Astrocyte (in vitro differentiated cells and primary cell): ENCODE measurements around the gene NDUFA5. TPM values are rescaled to one million over a fixed set of nuclear protein-coding genes. Genes with fewer than 3 reads are reported as not detected.

Experiments
- DNase-seq: peaks from one replicate; pipeline ENCODE4 v3.0.0-alpha.2; 2010; ENCODE audit warnings: low read depth
- FAIRE-seq: peaks from 2 replicates; lab custom pipeline; 2011; peaks lifted over from hg19 to GRCh38; lab: Jason Lieb, UNC
- H2AFZ ChIP-seq: 2 replicates; pipeline ENCODE4 v1.6.0; 2012; ENCODE audit warnings: low read depth, low read length, inconsistent platforms
- H3K27ac ChIP-seq: 2 replicates; pipeline ENCODE4 v1.5.1; 2011; ENCODE audit warnings: low read depth, low read length, inconsistent platforms
- H3K27me3 ChIP-seq: 2 replicates; pipeline ENCODE4 v1.6.0; 2011; ENCODE audit warnings: low read length, inconsistent platforms; ENCODE audit not compliant: insufficient read depth
- H3K36me3 ChIP-seq: 2 replicates; pipeline ENCODE4 v1.5.1; 2011; ENCODE audit warnings: low read length, inconsistent platforms; ENCODE audit not compliant: insufficient read depth
- H3K4me1 ChIP-seq: 2 replicates; pipeline ENCODE4 v1.5.1; 2011; ENCODE audit warnings: low read length, inconsistent platforms; ENCODE audit not compliant: insufficient read depth
- H3K4me2 ChIP-seq: 2 replicates; pipeline ENCODE4 v1.6.0; 2012; ENCODE audit warnings: low read length, inconsistent platforms
- H3K4me3 ChIP-seq: 2 replicates; pipeline ENCODE4 v1.5.1; 2011; ENCODE audit warnings: low read depth, mild to moderate bottlenecking, low read length, inconsistent platforms; ENCODE audit not compliant: insufficient read depth
- H3K79me2 ChIP-seq: 2 replicates; pipeline ENCODE4 v1.6.0; 2012; ENCODE audit warnings: mild to moderate bottlenecking, low read length, inconsistent platforms; ENCODE audit not compliant: insufficient read depth
- H3K9ac ChIP-seq: 2 replicates; pipeline ENCODE4 v1.6.0; 2012; ENCODE audit warnings: mild to moderate bottlenecking, low read length, inconsistent platforms
- H3K9me3 ChIP-seq: 2 replicates; pipeline ENCODE4 v1.5.1; 2012; ENCODE audit warnings: low read depth, mild to moderate bottlenecking, low read length, inconsistent platforms; ENCODE audit not compliant: insufficient read depth
- H4K20me1 ChIP-seq: 2 replicates; pipeline ENCODE4 v1.6.0; 2012; ENCODE audit warnings: low read length, inconsistent platforms; ENCODE audit not compliant: insufficient read depth
- H3K27ac Mint-ChIP-seq: one replicate; pipeline ENCODE4 v1.8.0; 2021; ENCODE audit warnings: mild to moderate bottlenecking, mixed read lengths; ENCODE audit not compliant: unreplicated experiment
- H3K27me3 Mint-ChIP-seq: one replicate; pipeline ENCODE4 v1.8.0; 2021; ENCODE audit warnings: low read depth, mixed read lengths; ENCODE audit not compliant: unreplicated experiment
- H3K36me3 Mint-ChIP-seq: one replicate; pipeline ENCODE4 v1.8.0; 2021; ENCODE audit warnings: low read depth, mixed read lengths; ENCODE audit not compliant: unreplicated experiment
- H3K4me1 Mint-ChIP-seq: one replicate; pipeline ENCODE4 v1.8.0; 2021; ENCODE audit warnings: low read depth, mixed read lengths; ENCODE audit not compliant: unreplicated experiment
- H3K4me3 Mint-ChIP-seq: one replicate; pipeline ENCODE4 v1.8.0; 2021; ENCODE audit warnings: mild to moderate bottlenecking, moderate library complexity, mixed read lengths; ENCODE audit not compliant: unreplicated experiment
- H3K9me3 Mint-ChIP-seq: one replicate; pipeline ENCODE4 v1.8.0; 2021; ENCODE audit warnings: mild to moderate bottlenecking, mixed read lengths; ENCODE audit not compliant: unreplicated experiment
- CTCF ChIP-seq: IDR thresholded peaks from 2 replicates; pipeline ENCODE4 v1.5.1; 2011; ENCODE audit warnings: low read depth, mild to moderate bottlenecking, inconsistent platforms, low read length, moderate library complexity; ENCODE audit not compliant: insufficient read depth
- EZH2 ChIP-seq: IDR thresholded peaks from 2 replicates; pipeline ENCODE4 v1.6.1; 2012; ENCODE audit warnings: mild to moderate bottlenecking, low read length, inconsistent platforms; ENCODE audit not compliant: insufficient read depth
- total RNA-seq: library from RNA; stranded (reverse); gene quantifications from 2 replicates; pipeline ENCODE4 v1.2.1, GENCODE V29; 2021

NDUFA5 gene
- total RNA-seq, 1 donor from 2014 or later = 48.9 TPM

- no peaks in the 10 kb centered on the region for H3K4me1 Mint-ChIP-seq
- H3K27me3 Mint-ChIP-seq = no peaks in the 10 kb centered on the region
- Histone ChIP-seq H3K27ac (no peak overlapping the region), H3K36me3 (no peaks in the 10 kb centered on the region), H3K4me1 (no peaks in the 10 kb centered on the region), H3K4me3 (no peak overlapping the region), H3K4me2 (no peak overlapping the region), H2AFZ (no peak overlapping the region), H3K9ac (no peak overlapping the region), H4K20me1 (no peaks in the 10 kb centered on the region), H3K79me2 (no peaks in the 10 kb centered on the region), H3K9me3 (no peaks in the 10 kb centered on the region), H3K27me3 (no peaks in the 10 kb centered on the region)
- DNase-seq (no peak), FAIRE-seq (no peak)
- H3K9me3 Mint-ChIP-seq = no peaks in the 10 kb centered on the region
- TF ChIP-seq CTCF = no peak
- TF ChIP-seq EZH2 = no peak
- H3K4me3 Mint-ChIP-seq = no peak overlapping the region
- no peaks in the 10 kb centered on the region for H3K36me3 Mint-ChIP-seq
- no peak overlapping the region for H3K27ac Mint-ChIP-seq
Observed at GRCh38 chr7:123498031-123498430, 59.6 kb downstream of the NDUFA5 start.

GRCh38 chr7:123494193-123494796, 63.3 kb downstream of the NDUFA5 start:
- Mint-ChIP-seq H3K36me3 (no peaks in the 10 kb centered on the region), H3K27ac (no peak overlapping the region), H3K4me3 (no peak overlapping the region), H3K4me1 (no peaks in the 10 kb centered on the region), H3K9me3 (no peaks in the 10 kb centered on the region), H3K27me3 (no peaks in the 10 kb centered on the region)
- H3K4me2 ChIP-seq = no peak overlapping the region
- H3K27ac ChIP-seq = no peak overlapping the region
- H3K9me3 ChIP-seq = no peaks in the 10 kb centered on the region
- H3K36me3 ChIP-seq = no peaks in the 10 kb centered on the region
- H3K79me2 ChIP-seq = no peaks in the 10 kb centered on the region
- TF ChIP-seq CTCF = peak; percentile 52
- TF ChIP-seq EZH2 = no peak
- H3K4me3 ChIP-seq = no peak overlapping the region
- H3K9ac ChIP-seq = no peak overlapping the region
- H2AFZ ChIP-seq = no peak overlapping the region
- H3K4me1 ChIP-seq = no peaks in the 10 kb centered on the region
- H3K27me3 ChIP-seq = no peaks in the 10 kb centered on the region
- DNase-seq = no peak
- H4K20me1 ChIP-seq = no peaks in the 10 kb centered on the region
- FAIRE-seq = no peak

GRCh38 chr7:123492485-123492884, 65.1 kb downstream of the NDUFA5 start:
- no peak for TF ChIP-seq EZH2
- TF ChIP-seq CTCF = no peak
- H3K27ac ChIP-seq = no peak overlapping the region
- no peak overlapping the region for H3K4me3 Mint-ChIP-seq
- H3K36me3 ChIP-seq = no peaks in the 10 kb centered on the region
- H4K20me1 ChIP-seq = no peaks in the 10 kb centered on the region
- no peak overlapping the region for H3K4me2 ChIP-seq
- no peaks in the 10 kb centered on the region for H3K4me1 ChIP-seq
- FAIRE-seq (no peak), DNase-seq (no peak)
- no peaks in the 10 kb centered on the region for H3K9me3 ChIP-seq
- H3K36me3 Mint-ChIP-seq = no peaks in the 10 kb centered on the region
- H2AFZ ChIP-seq = no peak overlapping the region
- no peak overlapping the region for H3K9ac ChIP-seq
- no peaks in the 10 kb centered on the region for H3K4me1 Mint-ChIP-seq
- no peak overlapping the region for H3K4me3 ChIP-seq
- H3K79me2 ChIP-seq = no peaks in the 10 kb centered on the region
- H3K27me3 Mint-ChIP-seq = no peaks in the 10 kb centered on the region
- H3K9me3 Mint-ChIP-seq = no peaks in the 10 kb centered on the region
- H3K27me3 ChIP-seq = no peaks in the 10 kb centered on the region
- H3K27ac Mint-ChIP-seq = no peak overlapping the region
